Chondrocyte (in vitro differentiated cells): ENCODE results near the gene SUCLA2. TPM values are rescaled to one million over a fixed set of nuclear protein-coding genes. Genes with fewer than 3 reads are reported as not detected.
"Not testable (repeated sequence)": the region's sequence is repeated elsewhere in the genome, so short reads cannot be mapped to it uniquely, and the experiment has no call there.

Source experiments
- DNase-seq: peaks from one replicate; pipeline ENCODE4 v3.0.0; 2021; ENCODE audit warnings: mixed read lengths, low spot score
- H3K27ac Mint-ChIP-seq: one replicate; pipeline ENCODE4 v1.8.0; 2021; ENCODE audit warnings: mild to moderate bottlenecking, moderate library complexity, mixed read lengths; ENCODE audit not compliant: unreplicated experiment
- H3K27me3 Mint-ChIP-seq: 2 replicates; pipeline ENCODE4 v1.8.0; 2021; ENCODE audit warnings: low read depth, mixed read lengths
- H3K36me3 Mint-ChIP-seq: 2 replicates; pipeline ENCODE4 v1.8.0; 2021; ENCODE audit warnings: low read depth, mixed read lengths
- H3K4me1 Mint-ChIP-seq: 2 replicates; pipeline ENCODE4 v1.8.0; 2021; ENCODE audit warnings: low read depth, mild to moderate bottlenecking, mixed read lengths
- H3K4me3 Mint-ChIP-seq: one replicate; pipeline ENCODE4 v1.8.0; 2021; ENCODE audit warnings: mild to moderate bottlenecking, moderate library complexity, mixed read lengths; ENCODE audit not compliant: unreplicated experiment
- H3K9me3 Mint-ChIP-seq: 2 replicates; pipeline ENCODE4 v1.8.0; 2021; ENCODE audit warnings: low read depth, mixed read lengths
- CTCF ChIP-seq: fragments of 200-600 bp; sonication (generic); IDR thresholded peaks from 2 replicates; pipeline ENCODE4 v1.5.0; 2021; ENCODE audit warnings: antibody characterized with exemption, mild to moderate bottlenecking, moderate library complexity
- total RNA-seq: library from RNA; stranded (reverse); gene quantifications from 3 replicates; pipeline ENCODE4 v1.2.1, GENCODE V29; 2021

SUCLA2 gene
- total RNA-seq, 1 donor from 2014 or later, result 33.0 TPM

DNA sequence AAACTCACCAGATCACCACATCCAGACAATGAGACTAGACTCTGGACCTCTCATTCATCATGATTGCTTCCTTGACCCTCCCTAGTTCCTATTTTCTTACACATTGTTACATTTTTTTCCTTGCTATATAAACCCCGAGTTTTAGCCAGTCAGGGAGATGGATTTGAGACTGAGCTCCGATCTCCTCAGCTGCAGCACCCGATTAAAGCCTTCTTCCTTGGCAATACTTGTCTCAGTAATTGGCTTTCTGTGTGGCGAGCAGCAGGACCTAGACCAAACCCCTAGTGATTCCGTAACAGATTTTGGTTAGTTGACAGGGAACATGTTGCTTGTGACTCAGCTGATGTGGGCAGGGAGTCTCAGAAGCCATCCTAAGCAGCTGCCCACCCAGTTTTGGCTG is 44.0 kb downstream of the SUCLA2 start:
- Mint-ChIP-seq H3K27me3 (no peaks in the 10 kb centered on the region), H3K36me3 (peaks cover 49% of the 10 kb centered on the region), H3K4me1 (no peaks in the 10 kb centered on the region), H3K27ac (no peak overlapping the region), H3K9me3 (peaks cover 43% of the 10 kb centered on the region), H3K4me3 (no peak overlapping the region)
- DNase-seq, result no peak
- TF ChIP-seq CTCF, result no peak

DNA sequence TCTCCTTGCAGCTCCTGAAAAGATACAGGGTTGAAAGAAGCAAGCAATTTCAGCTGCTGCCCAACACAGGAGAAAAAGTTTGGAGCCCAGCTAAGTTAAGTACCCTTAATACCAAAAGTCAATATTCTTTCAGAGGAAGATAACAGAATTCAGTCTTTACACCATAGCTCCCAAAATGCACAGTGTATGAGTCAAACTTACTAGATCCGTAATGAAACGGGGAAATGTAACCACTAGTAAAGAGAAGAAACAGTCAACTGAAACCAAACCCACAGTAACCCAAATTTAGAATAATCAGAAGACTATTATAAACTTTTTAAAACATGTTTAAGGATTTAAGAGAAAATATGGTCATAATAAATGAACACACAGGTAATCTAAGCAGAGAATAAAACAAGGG is 45.2 kb downstream of the SUCLA2 start:
- Mint-ChIP-seq H3K9me3 (peaks cover 43% of the 10 kb centered on the region), H3K4me1 (no peaks in the 10 kb centered on the region), H3K27ac (no peak overlapping the region), H3K27me3 (no peaks in the 10 kb centered on the region), H3K36me3 (peaks cover 51% of the 10 kb centered on the region), H3K4me3 (no peak overlapping the region)
- DNase-seq, result no peak
- TF ChIP-seq CTCF, result no peak

- peaks cover 14% of the 10 kb centered on the region for H3K36me3 Mint-ChIP-seq
- H3K4me1 Mint-ChIP-seq, result peaks cover 7% of the 10 kb centered on the region
- TF ChIP-seq CTCF, result no peak
These were observed 51.3 kb downstream of the SUCLA2 start for GRCh38 chr13:47949799-47950198.

GRCh38 chr13:47945738-47946137 is 55.3 kb downstream of the SUCLA2 start:
- H3K9me3 Mint-ChIP-seq, result no peaks in the 10 kb centered on the region
- H3K4me3 Mint-ChIP-seq, result no peak overlapping the region
- H3K27me3 Mint-ChIP-seq, result no peaks in the 10 kb centered on the region
- peak overlapping the region; percentile 67 for H3K27ac Mint-ChIP-seq
- TF ChIP-seq CTCF, result no peak
- DNase-seq, result no peak
- H3K4me1 Mint-ChIP-seq, result peaks cover 7% of the 10 kb centered on the region
- peaks cover 17% of the 10 kb centered on the region for H3K36me3 Mint-ChIP-seq

More at GRCh38 chr13:47949799-47950198, 51.3 kb downstream of the SUCLA2 start:
- H3K4me3 Mint-ChIP-seq, result no peak overlapping the region
- no peaks in the 10 kb centered on the region for H3K9me3 Mint-ChIP-seq
- no peak overlapping the region for H3K27ac Mint-ChIP-seq
- DNase-seq, result no peak
- no peaks in the 10 kb centered on the region for H3K27me3 Mint-ChIP-seq

DNA sequence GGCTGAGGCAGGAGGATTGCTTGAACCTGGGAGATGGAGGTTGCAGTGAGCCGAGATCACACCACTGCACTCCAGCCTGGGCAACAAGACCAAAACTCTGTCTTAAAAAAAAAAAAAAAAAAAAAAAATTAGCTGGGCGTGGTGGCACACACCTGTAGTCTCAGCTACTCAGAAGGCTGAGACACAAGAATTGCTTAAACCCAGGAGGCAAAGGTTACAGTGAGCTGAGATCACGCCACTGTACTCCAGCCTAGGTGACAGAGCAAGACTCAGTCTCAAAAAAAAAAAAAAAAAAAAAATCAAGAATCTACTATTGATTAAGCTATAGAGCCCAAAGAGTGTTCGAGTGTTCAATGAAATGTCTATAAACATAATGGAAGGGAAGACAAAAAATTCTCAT is 55.9 kb downstream of the SUCLA2 start:
- not testable (repeated sequence) for H3K9me3 Mint-ChIP-seq, H3K27me3 Mint-ChIP-seq, H3K4me3 Mint-ChIP-seq, DNase-seq, H3K4me1 Mint-ChIP-seq
- Mint-ChIP-seq H3K27ac (peak overlapping the region; percentile 67), H3K36me3 (peaks cover 17% of the 10 kb centered on the region)

DNA sequence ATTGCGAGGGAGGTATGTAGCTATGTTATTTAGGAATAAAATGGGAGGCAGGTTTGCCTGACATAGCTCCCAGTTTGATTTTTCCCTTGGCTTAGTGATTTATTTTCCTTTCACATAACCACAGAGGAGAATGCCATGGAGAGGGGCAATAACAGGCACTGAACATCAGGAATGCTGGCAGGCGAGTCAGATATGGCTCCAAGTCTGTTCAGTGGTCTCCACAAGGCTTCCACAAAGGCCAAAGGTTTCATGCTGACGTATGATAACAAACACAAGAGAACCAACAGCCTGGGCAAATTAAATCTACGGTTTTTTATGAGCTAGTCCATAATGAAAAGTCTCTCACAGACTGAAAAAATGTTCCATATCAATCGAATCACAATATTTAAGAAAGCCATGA is 66.7 kb downstream of the SUCLA2 start:
- Mint-ChIP-seq H3K27me3 (no peaks in the 10 kb centered on the region), H3K4me3 (no peak overlapping the region), H3K4me1 (no peaks in the 10 kb centered on the region), H3K9me3 (no peaks in the 10 kb centered on the region), H3K36me3 (peaks cover 5% of the 10 kb centered on the region), H3K27ac (no peak overlapping the region)
- no peak for TF ChIP-seq CTCF
- no peak for DNase-seq
